Endothelial cell of umbilical vein (primary cell): ENCODE results near the gene CBLN3. TPM values are rescaled to one million over a fixed set of nuclear protein-coding genes. Genes with fewer than 3 reads are reported as not detected.

Experiments
- BruUV-seq: library from RNA; stranded (reverse); fragments of 400-500 nt; replicated peaks from 2 replicates; lab custom pipeline; 2021; lab: Mats Ljungman, UMichigan
- CTCF ChIA-PET: fragments of 300-600, 350-600 bp; sonication (Branson Sonifier 250); formaldehyde crosslinking; loops from one replicate; lab custom pipeline; 2021; ENCODE audit warnings: antibody characterized with exemption, inconsistent platforms; lab: Charles Lee
- POLR2A ChIA-PET: fragments of 300-600, 350-600 bp; sonication (Branson Sonifier 250); formaldehyde crosslinking; loops from one replicate; lab custom pipeline; 2021; ENCODE audit warnings: antibody characterized with exemption, inconsistent platforms; lab: Charles Lee
- DNase-seq: peaks from one replicate; pipeline ENCODE4 v3.0.0-alpha.2; 2011; ENCODE audit warnings: low read depth, low spot score
- FAIRE-seq: peaks from 2 replicates; lab custom pipeline; 2011; peaks lifted over from hg19 to GRCh38; lab: Jason Lieb, UNC
- H2AFZ ChIP-seq: 2 replicates; pipeline ENCODE4 v1.6.0; 2012; ENCODE audit warnings: low read depth, low read length, control low read depth, inconsistent platforms
- H3K27ac ChIP-seq: 2 replicates; pipeline ENCODE4 v1.5.1; 2011; ENCODE audit warnings: low read depth, mild to moderate bottlenecking, control low read depth, low read length, moderate library complexity; ENCODE audit not compliant: insufficient read depth
- H3K27me3 ChIP-seq, 2 experiments: 2 replicates each; pipeline versions ENCODE4 v1.6.0 to v1.6.1; 2011; ENCODE audit warnings: low read length in 2 of 2, mixed read lengths in 1 of 2; ENCODE audit not compliant: control insufficient read depth in 2 of 2, insufficient read depth in 2 of 2
- H3K36me3 ChIP-seq, 2 experiments: 2 replicates in 1 of 2; 3 replicates in 1 of 2; pipeline ENCODE4 v1.5.1; 2011; ENCODE audit warnings: low read length in 2 of 2, mild to moderate bottlenecking in 1 of 2, moderate library complexity in 1 of 2; ENCODE audit not compliant: control insufficient read depth in 2 of 2, insufficient read depth in 2 of 2; ENCODE audit errors: extremely low read depth in 1 of 2
- H3K4me1 ChIP-seq: 3 replicates; pipeline ENCODE4 v1.5.1; 2011; ENCODE audit warnings: mild to moderate bottlenecking, low read length; ENCODE audit not compliant: control insufficient read depth, insufficient read depth; ENCODE audit errors: extremely low read depth
- H3K4me2 ChIP-seq: 2 replicates; pipeline ENCODE4 v1.6.1; 2011; ENCODE audit warnings: low read length, control low read depth, mixed read lengths; ENCODE audit not compliant: insufficient read depth
- H3K4me3 ChIP-seq, 3 experiments: fragments of 200-600 bp in 1 of 3; sonication (generic), shearing (Covaris generic) in 1 of 3; replicated peaks in 1 of 3; 2 replicates each; pipeline ENCODE4 v1.5.1; 2011 to 2016; ENCODE audit warnings: control low read depth in 3 of 3, low read length in 3 of 3, mild to moderate bottlenecking in 2 of 3, inconsistent platforms in 1 of 3, low read depth in 1 of 3, moderate library complexity in 1 of 3; ENCODE audit not compliant: insufficient read depth in 1 of 3
- H3K79me2 ChIP-seq: 2 replicates; pipeline ENCODE4 v1.6.0; 2012; ENCODE audit warnings: low read length, inconsistent platforms; ENCODE audit not compliant: control insufficient read depth, insufficient read depth
- H3K9ac ChIP-seq: replicated peaks from 2 replicates; pipeline ENCODE3; 2011; ENCODE audit warnings: low read length, control low read depth; ENCODE audit not compliant: insufficient read depth; ENCODE audit errors: extremely low read depth
- H3K9me1 ChIP-seq: replicated peaks from 3 replicates; pipeline ENCODE4 v1.6.0; 2011; ENCODE audit warnings: mild to moderate bottlenecking, low read length; ENCODE audit not compliant: control insufficient read depth, insufficient read depth; ENCODE audit errors: extremely low read depth
- H3K9me3 ChIP-seq: replicated peaks from 2 replicates; pipeline ENCODE4 v1.5.1; 2012; ENCODE audit warnings: low read length, inconsistent platforms; ENCODE audit not compliant: control insufficient read depth, insufficient read depth
- H4K20me1 ChIP-seq: replicated peaks from 2 replicates; pipeline ENCODE3; 2011; ENCODE audit warnings: mild to moderate bottlenecking, low read length; ENCODE audit not compliant: control insufficient read depth, insufficient read depth; ENCODE audit errors: extremely low read depth
- EZH2 ChIP-seq: IDR thresholded peaks from 2 replicates; pipeline ENCODE4 v1.6.1; 2012; ENCODE audit warnings: borderline replicate concordance, low read depth, mild to moderate bottlenecking, moderate library complexity, low read length, inconsistent platforms; ENCODE audit not compliant: severe bottlenecking
- FOS ChIP-seq: IDR thresholded peaks from 2 replicates; pipeline ENCODE4 v1.6.1; 2011; ENCODE audit warnings: mild to moderate bottlenecking, low read length, moderate library complexity, borderline replicate concordance; ENCODE audit not compliant: insufficient read depth
- GATA2 ChIP-seq: IDR thresholded peaks from 2 replicates; pipeline ENCODE4 v1.7.0; 2011; ENCODE audit warnings: low read depth, mild to moderate bottlenecking, moderate library complexity, mixed read lengths, low read length; ENCODE audit not compliant: insufficient read length, insufficient read depth
- JUN ChIP-seq: IDR thresholded peaks from 2 replicates; pipeline ENCODE4 v1.6.1; 2011; ENCODE audit warnings: borderline replicate concordance, low read depth; ENCODE audit not compliant: insufficient read length, insufficient read depth
- MYC ChIP-seq: IDR thresholded peaks from one replicate; pipeline ENCODE4 v1.6.1; 2011; ENCODE audit warnings: mild to moderate bottlenecking, low read depth, low read length
- POLR2A ChIP-seq: IDR thresholded peaks from 2 replicates; pipeline ENCODE4 v1.6.1; 2012; ENCODE audit warnings: low read depth, mild to moderate bottlenecking, control low read depth, low read length
- POLR2AphosphoS5 ChIP-seq: IDR thresholded peaks from 2 replicates; pipeline ENCODE4 v1.6.1; 2012; ENCODE audit warnings: low read depth, mild to moderate bottlenecking, control low read depth, low read length, moderate library complexity; ENCODE audit not compliant: insufficient read depth
- dilution Hi-C: fragments of 300-500 bp; cut with MboI; formaldehyde crosslinking; loops from one replicate; pipeline ENCODE4 v1.15.0; 2019; ENCODE audit warnings: low sequenced_read_pairs; ENCODE audit not compliant: extremely low pct_ligation_motif_present
- intact Hi-C: fragments of 100-400 bp; cut with micrococcal nuclease; formaldehyde crosslinking; loops from one replicate; pipeline ENCODE4 v1.10.0; 2022
- polyA plus RNA-seq, 4 experiments: library from polyadenylated mRNA; depleted of rRNA in 3 of 4; stranded (reverse) in 3 of 4; unstranded in 1 of 4; fragments of >200 nt; gene quantifications; 2 replicates each; pipeline versions ENCODE4 v1.2.1 to v1.2.3, GENCODE V29; 2011 to 2012; ENCODE audit warnings: missing spikeins in 1 of 4
- total RNA-seq: library from RNA; stranded (reverse); gene quantifications from 2 replicates; pipeline ENCODE4 v1.2.3, GENCODE V29; 2021
- TF ChIP-seq, protein P1 (sequence below), 2 donors: IDR thresholded peaks; 1 replicate in 1 of 2; 2 replicates in 1 of 2; pipeline ENCODE4 v1.5.1; 2011; ENCODE audit warnings: low read length in 2 of 2, mild to moderate bottlenecking in 2 of 2, moderate library complexity in 2 of 2, control low read depth in 1 of 2, inconsistent platforms in 1 of 2, low read depth in 1 of 2; ENCODE audit not compliant: insufficient read depth in 1 of 2; ENCODE audit errors: extremely low read depth in 1 of 2
- TF ChIP-seq, protein P2 (sequence below): IDR thresholded peaks from 2 replicates; pipeline ENCODE4 v1.6.1; 2011; ENCODE audit not compliant: insufficient read depth, insufficient read length

The CBLN3 gene
- total and polyA plus RNA-seq, 2 donors (not counting 3 experiments of a cell fraction or from before 2014, with no cell fraction given): 7.9 to 8.6 TPM

- H3K4me1 ChIP-seq: no peaks in the 10 kb centered on the region
- H3K27ac ChIP-seq: no peak overlapping the region
- intact Hi-C loops: no loop called here
- H3K79me2 ChIP-seq: no peaks in the 10 kb centered on the region
- no peak overlapping the region for H3K4me3 ChIP-seq
- H4K20me1 ChIP-seq: no peaks in the 10 kb centered on the region
- FAIRE-seq (no peak), DNase-seq (no peak)
- peaks cover 6 to 45% of the 10 kb centered on the region in 2 experiments for H3K36me3 ChIP-seq
- TF ChIP-seq JUN (no peak), POLR2AphosphoS5 (no peak), GATA2 (no peak)
- TF ChIP-seq, protein P1, sequence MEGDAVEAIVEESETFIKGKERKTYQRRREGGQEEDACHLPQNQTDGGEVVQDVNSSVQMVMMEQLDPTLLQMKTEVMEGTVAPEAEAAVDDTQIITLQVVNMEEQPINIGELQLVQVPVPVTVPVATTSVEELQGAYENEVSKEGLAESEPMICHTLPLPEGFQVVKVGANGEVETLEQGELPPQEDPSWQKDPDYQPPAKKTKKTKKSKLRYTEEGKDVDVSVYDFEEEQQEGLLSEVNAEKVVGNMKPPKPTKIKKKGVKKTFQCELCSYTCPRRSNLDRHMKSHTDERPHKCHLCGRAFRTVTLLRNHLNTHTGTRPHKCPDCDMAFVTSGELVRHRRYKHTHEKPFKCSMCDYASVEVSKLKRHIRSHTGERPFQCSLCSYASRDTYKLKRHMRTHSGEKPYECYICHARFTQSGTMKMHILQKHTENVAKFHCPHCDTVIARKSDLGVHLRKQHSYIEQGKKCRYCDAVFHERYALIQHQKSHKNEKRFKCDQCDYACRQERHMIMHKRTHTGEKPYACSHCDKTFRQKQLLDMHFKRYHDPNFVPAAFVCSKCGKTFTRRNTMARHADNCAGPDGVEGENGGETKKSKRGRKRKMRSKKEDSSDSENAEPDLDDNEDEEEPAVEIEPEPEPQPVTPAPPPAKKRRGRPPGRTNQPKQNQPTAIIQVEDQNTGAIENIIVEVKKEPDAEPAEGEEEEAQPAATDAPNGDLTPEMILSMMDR (IDR thresholded peaks at IDR 0.05; ENCODE audit: extremely low read depth in 1 of 2, insufficient read depth in 1 of 2, low read depth in 1 of 2, low read length in 2 of 2): no peak
- no peak overlapping the region for H3K9ac ChIP-seq
- H3K9me3 ChIP-seq: no peaks in the 10 kb centered on the region
- no TSS peak for BruUV-seq
- H3K9me1 ChIP-seq: no peaks in the 10 kb centered on the region
- ChIA-PET CTCF (interaction anchor here (1.2 to 1.4 kb wide), 3 partner anchors 13 to 41 kb away, joined by 3 to 8 read pairs (median 3); no protein-coding TSS in a partner anchor), POLR2A (interaction anchor here (1.2 kb wide), 1 partner anchor 10 kb away, joined by 3 read pairs; no protein-coding TSS in a partner anchor)
- H2AFZ ChIP-seq: no peak overlapping the region
- H3K4me2 ChIP-seq: no peak overlapping the region
- dilution Hi-C loops: no loop called here
- no peaks in the 10 kb centered on the region for H3K27me3 ChIP-seq
Observed at GRCh38 chr14:24378327-24378726, 51.1 kb downstream of the CBLN3 start.

DNA sequence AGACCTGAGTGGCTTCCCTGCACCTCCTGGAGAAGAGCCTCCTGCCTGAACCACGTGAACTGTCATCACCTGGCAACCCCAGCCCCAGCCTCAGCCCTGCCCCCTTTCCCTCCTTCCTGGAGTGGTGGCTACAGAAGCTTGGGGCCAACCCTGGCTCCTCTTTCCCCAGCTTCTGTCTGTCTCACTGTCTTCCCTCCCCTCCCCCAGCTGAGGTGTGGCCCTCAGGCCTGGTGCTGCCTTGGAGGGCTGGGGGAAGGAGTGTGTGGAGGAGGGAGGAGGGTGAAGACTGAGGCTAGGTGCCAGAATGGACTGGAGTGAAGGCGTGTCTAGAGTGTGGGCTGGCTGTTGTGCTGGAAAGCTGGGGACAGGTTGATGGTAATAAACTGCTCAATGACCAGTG lies 51.8 kb downstream of the CBLN3 start:
- no peak for TF ChIP-seq EZH2
- no peak for TF ChIP-seq POLR2A
- no peak for TF ChIP-seq GATA2
- no peak for TF ChIP-seq JUN
- no peak for TF ChIP-seq FOS
- TF ChIP-seq MYC: no peak
- TF ChIP-seq, protein P2, sequence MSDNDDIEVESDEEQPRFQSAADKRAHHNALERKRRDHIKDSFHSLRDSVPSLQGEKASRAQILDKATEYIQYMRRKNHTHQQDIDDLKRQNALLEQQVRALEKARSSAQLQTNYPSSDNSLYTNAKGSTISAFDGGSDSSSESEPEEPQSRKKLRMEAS: no peak
- no peak overlapping the region for H3K4me2 ChIP-seq
- H3K9me3 ChIP-seq: no peaks in the 10 kb centered on the region
- H3K27ac ChIP-seq: no peak overlapping the region
- H4K20me1 ChIP-seq: no peaks in the 10 kb centered on the region
- H2AFZ ChIP-seq: no peak overlapping the region
- no peak for FAIRE-seq
- H3K79me2 ChIP-seq: no peaks in the 10 kb centered on the region
- ChIA-PET POLR2A (no interaction called here), CTCF (interaction anchor here (1.1 to 1.8 kb wide), 4 partner anchors 12 to 54 kb away, joined by 3 to 8 read pairs (median 4); no protein-coding TSS in a partner anchor)
- intact Hi-C loops: no loop called here
- no peak overlapping the region for H3K9ac ChIP-seq
- no peaks in the 10 kb centered on the region for H3K9me1 ChIP-seq
- no TSS peak for BruUV-seq
- no peaks in the 10 kb centered on the region for H3K27me3 ChIP-seq
- DNase-seq: no peak
- no peak overlapping the region for H3K4me3 ChIP-seq
- no peaks in the 10 kb centered on the region for H3K4me1 ChIP-seq
- H3K36me3 ChIP-seq: peaks cover 10 to 52% of the 10 kb centered on the region in 2 experiments
- dilution Hi-C loops: no loop called here
